Erythroblast (primary cell): ENCODE measurements around the gene CD244.
A peak's percentile ranks its signal among the peaks of the same experiment; 100 is the strongest.

Experiments
- DNase-seq, 2 experiments: peaks; one replicate each; lab custom pipeline; 2025; lab: John Stamatoyannopoulos, UW
- GATA1 ChIP-seq: IDR thresholded peaks from 2 replicates; pipeline ENCODE4 v1.6.1; 2011; ENCODE audit warnings: low read depth, mild to moderate bottlenecking, control low read depth, low read length, moderate library complexity
- POLR2A ChIP-seq: IDR thresholded peaks from 2 replicates; pipeline ENCODE4 v1.6.1; 2011; ENCODE audit warnings: mild to moderate bottlenecking, low read length

Gene CD244

DNA sequence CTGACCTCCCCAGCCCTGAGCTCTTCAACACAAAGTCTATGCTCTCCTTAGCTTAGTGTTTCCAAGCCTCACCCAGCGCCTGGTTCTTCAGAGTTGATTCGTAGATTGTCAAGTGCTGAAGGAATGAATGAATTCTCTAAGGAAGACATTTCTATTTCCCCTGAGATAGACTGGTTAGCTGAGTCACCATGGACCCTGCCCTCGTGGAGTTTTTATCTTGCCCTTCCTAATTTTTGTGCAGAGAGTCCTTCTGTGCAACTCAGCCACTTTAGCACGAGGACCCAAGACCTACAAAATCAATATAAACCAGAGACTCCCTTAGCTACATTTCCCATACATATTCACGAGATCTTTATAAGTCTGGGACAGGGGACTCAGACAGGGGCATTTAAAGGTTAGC lies 2.6 kb upstream of the CD244 start:
- TF ChIP-seq POLR2A, result no peak
- TF ChIP-seq GATA1, result no peak
- peak; percentile 22 to 29 for DNase-seq

GRCh38 chr1:160864173-160864572 lies 1.5 kb upstream of the CD244 start:
- no peak for TF ChIP-seq POLR2A
- TF ChIP-seq GATA1, result no peak
- no peak for DNase-seq

- DNase-seq, result no peak
- TF ChIP-seq GATA1 (no peak), POLR2A (no peak)
Measured at GRCh38 chr1:160863774-160864131, 1.1 kb upstream of the CD244 start.

- no peak for TF ChIP-seq GATA1
- TF ChIP-seq POLR2A, result no peak
- no peak for DNase-seq
Measured at GRCh38 chr1:160863061-160863773, 530 bp upstream of the CD244 start.

DNA sequence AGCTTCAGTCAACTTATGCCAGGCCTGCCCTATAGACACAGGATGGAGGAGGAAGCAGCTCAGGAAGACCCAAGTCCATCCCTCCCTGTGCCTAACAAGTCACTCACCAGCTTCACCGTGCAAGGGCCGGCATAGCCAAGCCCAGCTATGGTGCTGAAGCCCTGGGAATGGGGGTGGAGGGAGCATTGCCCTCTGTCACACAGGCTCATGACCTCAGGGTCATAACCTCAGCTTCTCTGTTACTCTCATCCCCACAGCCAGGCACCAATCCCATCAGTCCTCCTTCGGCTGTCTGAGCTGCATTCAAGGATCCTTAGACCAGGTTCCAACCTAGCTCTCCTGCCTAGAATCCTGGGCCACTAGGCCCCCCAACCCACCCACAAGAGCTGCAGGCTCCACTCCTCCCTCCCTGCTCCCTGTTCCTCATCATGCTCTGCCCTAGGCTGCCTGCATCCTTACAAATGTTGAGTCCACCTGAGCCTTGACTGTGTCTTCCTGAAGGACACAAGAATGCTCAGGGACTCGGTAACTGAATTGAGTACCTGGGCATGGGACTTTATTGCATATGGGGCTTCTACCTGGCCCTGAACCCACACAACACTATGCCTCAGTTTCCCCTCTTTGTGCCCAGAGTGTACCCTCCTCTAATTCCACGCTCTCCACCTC lies 1.7 kb downstream of the CD244 start:
- TF ChIP-seq GATA1 (no peak), POLR2A (no peak)
- DNase-seq, result no peak

- TF ChIP-seq POLR2A, result no peak
- TF ChIP-seq GATA1, result no peak
- no peak for DNase-seq
Measured at GRCh38 chr1:160859166-160859565, 3.5 kb downstream of the CD244 start.

DNA sequence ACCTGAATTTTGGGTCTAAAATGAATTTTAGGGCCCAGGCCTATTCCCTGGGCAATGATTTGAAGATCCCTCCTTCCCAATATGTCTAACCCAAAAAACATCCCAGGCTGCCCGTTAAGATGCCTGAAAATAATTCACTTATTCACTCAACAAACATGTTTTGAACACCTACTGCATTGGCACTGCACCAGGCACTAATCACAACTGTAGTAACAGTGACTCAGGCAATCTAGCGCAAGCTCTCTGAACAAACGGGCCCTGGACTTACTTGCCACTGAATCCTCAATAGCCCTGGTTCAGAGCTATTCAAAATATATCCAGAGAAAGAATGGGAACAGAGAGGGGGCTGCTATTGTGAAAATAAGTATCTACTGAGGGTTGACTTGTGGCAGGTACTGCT lies 4.2 kb downstream of the CD244 start:
- peak; percentile 41 to 48 for DNase-seq
- TF ChIP-seq POLR2A, result no peak
- peak; percentile 2 for TF ChIP-seq GATA1

DNA sequence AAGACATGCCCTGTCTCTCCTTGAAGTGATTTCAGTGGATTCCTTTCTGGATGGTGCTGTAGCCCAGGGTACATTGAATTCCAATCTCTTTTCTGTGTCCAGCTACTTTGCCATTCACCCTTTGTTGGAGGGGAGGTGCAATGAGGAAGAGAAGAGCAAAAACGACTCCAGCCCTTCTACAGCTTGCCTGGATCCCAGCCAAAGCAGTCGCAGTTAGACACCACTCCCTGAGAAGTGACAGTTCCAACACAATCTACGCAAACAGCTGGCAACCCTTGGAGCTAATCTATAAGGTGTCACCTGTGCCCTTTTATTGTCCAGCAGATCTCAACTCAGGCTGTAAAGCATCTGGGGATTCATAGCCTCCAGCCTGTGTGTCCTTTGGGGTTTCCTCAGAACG lies 4.6 kb downstream of the CD244 start:
- TF ChIP-seq POLR2A (no peak), GATA1 (peak; percentile 65)
- DNase-seq, result peak; percentile 80 to 94

DNA sequence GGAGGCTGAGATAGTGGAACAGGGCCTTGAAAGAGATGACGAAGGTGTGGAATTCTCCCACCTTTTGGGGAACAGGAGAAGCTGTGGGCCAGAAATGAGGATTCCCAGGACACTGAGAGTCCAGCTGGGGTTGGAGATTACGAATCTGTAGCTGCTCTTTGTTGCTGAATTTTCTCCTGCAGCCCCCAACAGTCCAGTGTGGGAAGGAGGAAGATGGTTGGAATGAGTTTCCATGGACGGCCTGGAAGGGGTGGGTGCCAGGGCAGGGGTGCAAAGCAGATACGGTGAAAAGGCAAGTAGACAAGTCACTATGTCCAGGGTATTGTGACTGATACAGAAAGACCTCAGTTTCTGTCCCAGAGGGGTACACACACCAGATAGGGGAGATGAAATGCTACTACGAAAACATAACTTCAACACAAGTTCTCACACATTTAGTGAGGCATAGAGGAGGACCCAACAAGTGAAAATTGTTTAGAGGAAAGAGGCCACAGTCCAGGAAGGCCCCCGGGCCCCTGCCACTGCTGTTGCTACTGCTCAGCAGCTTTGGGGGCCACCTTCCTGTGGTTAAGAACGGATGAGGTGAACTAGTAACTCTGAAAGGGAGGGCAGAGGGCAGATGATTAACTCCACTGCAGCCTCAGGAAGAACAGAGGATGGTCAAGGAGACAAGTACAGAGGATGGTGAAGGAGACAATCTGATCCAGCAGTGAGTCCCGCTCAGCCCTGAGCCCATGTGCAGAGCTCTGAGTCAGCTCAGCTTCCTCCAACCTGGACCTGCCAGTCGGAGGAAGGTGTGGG lies 7.3 kb downstream of the CD244 start:
- no peak for DNase-seq
- TF ChIP-seq POLR2A, result no peak
- no peak for TF ChIP-seq GATA1

- no peak for DNase-seq
- TF ChIP-seq POLR2A, result no peak
- no peak for TF ChIP-seq GATA1
Measured at GRCh38 chr1:160853754-160854153, 8.9 kb downstream of the CD244 start.

- no peak for DNase-seq
- TF ChIP-seq GATA1 (no peak), POLR2A (no peak)
Measured at GRCh38 chr1:160853014-160853413, 9.7 kb downstream of the CD244 start.

DNA sequence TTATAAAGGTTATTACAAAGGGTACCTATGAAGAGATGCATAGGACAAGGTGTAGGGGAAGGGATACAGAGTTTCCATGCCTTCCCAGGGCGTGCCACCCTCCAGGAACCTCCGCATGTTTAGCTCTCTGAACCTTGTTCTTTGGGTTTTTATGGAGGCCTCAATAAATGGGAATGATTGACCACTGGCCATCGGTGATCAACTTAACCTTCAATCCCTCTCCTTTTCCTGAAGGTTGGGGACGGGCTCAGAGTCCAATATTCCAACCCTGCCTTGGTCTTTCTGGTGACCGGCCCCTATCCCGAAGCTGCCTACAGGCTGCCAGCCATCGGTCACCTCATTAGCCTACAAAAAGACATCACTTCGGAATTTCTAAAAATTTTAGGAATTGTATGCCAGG lies 11.7 kb downstream of the CD244 start:
- no peak for TF ChIP-seq GATA1
- no peak for DNase-seq

- no peak for DNase-seq
- TF ChIP-seq POLR2A (no peak), GATA1 (no peak)
Measured at GRCh38 chr1:160850541-160850940, 12.1 kb downstream of the CD244 start.

- no peak for TF ChIP-seq GATA1
- no peak for TF ChIP-seq POLR2A
- DNase-seq, result no peak
Measured at GRCh38 chr1:160846281-160846680, 16.4 kb downstream of the CD244 start.
